ENCODE results near the gene GLCCI1.
"Not testable (repeated sequence)": the region's sequence is repeated elsewhere in the genome, so short reads cannot be mapped to it uniquely, and the experiment has no call there.

Gene GLCCI1

GRCh38 chr7:8085420-8085819 lies 116.8 kb downstream of the GLCCI1 start:
- no peak for TF ChIP-seq CTCF (IDR thresholded peaks at IDR 0.05; ENCODE audit: low read depth, low read length)
- Histone ChIP-seq H3K27me3 (ENCODE audit: insufficient read depth, low read depth, severe bottlenecking) (no peaks in the 10 kb centered on the region), H3K9me3 (ENCODE audit: severe bottlenecking) (no peaks in the 10 kb centered on the region), H3K4me3 (ENCODE audit: low read depth, low read length) (no peak overlapping the region), H3K27ac (no peak overlapping the region), H3K36me3 (peaks cover 4% of the 10 kb centered on the region)
- DNase-seq, result no peak

- no peaks in the 10 kb centered on the region for H3K27me3 ChIP-seq (ENCODE audit: insufficient read depth, low read depth, severe bottlenecking)
- H3K9me3 ChIP-seq (ENCODE audit: severe bottlenecking), result no peaks in the 10 kb centered on the region
- DNase-seq, result no peak
- no peak overlapping the region for H3K4me3 ChIP-seq (ENCODE audit: low read depth, low read length)
- TF ChIP-seq CTCF (IDR thresholded peaks at IDR 0.05; ENCODE audit: low read depth, low read length), result no peak
- peaks cover 4% of the 10 kb centered on the region for H3K36me3 ChIP-seq
- H3K27ac ChIP-seq, result no peak overlapping the region
These were observed 117.6 kb downstream of the GLCCI1 start for GRCh38 chr7:8086239-8086638.

GRCh38 chr7:8089036-8089780 lies 120.6 kb downstream of the GLCCI1 start:
- TF ChIP-seq CTCF (IDR thresholded peaks at IDR 0.05; ENCODE audit: low read depth, low read length), result no peak
- no peaks in the 10 kb centered on the region for H3K9me3 ChIP-seq (ENCODE audit: severe bottlenecking)
- H3K27me3 ChIP-seq (ENCODE audit: insufficient read depth, low read depth, severe bottlenecking), result no peaks in the 10 kb centered on the region
- no peak overlapping the region for H3K4me3 ChIP-seq (ENCODE audit: low read depth, low read length)
- H3K27ac ChIP-seq, result no peak overlapping the region
- peaks cover 4% of the 10 kb centered on the region for H3K36me3 ChIP-seq
- DNase-seq, result no peak

- no peak for TF ChIP-seq CTCF (IDR thresholded peaks at IDR 0.05; ENCODE audit: low read depth, low read length)
- no peak overlapping the region for H3K27ac ChIP-seq
- H3K4me3 ChIP-seq (ENCODE audit: low read depth, low read length), result no peak overlapping the region
- no peaks in the 10 kb centered on the region for H3K9me3 ChIP-seq (ENCODE audit: severe bottlenecking)
- H3K27me3 ChIP-seq (ENCODE audit: insufficient read depth, low read depth, severe bottlenecking), result no peaks in the 10 kb centered on the region
- no peak for DNase-seq
- no peaks in the 10 kb centered on the region for H3K36me3 ChIP-seq
These were observed 123.5 kb downstream of the GLCCI1 start for GRCh38 chr7:8092140-8092539.

- Histone ChIP-seq H3K27me3 (ENCODE audit: insufficient read depth, low read depth, severe bottlenecking) (no peaks in the 10 kb centered on the region), H3K9me3 (ENCODE audit: severe bottlenecking) (no peaks in the 10 kb centered on the region), H3K36me3 (no peaks in the 10 kb centered on the region), H3K27ac (no peak overlapping the region), H3K4me3 (ENCODE audit: low read depth, low read length) (no peak overlapping the region)
- DNase-seq, result no peak
- TF ChIP-seq CTCF (IDR thresholded peaks at IDR 0.05; ENCODE audit: low read depth, low read length), result no peak
These were observed 125.9 kb downstream of the GLCCI1 start for GRCh38 chr7:8094164-8095140.

GRCh38 chr7:8101292-8101691 lies 132.7 kb downstream of the GLCCI1 start:
- H3K36me3 ChIP-seq; H3K9me3 ChIP-seq (ENCODE audit: severe bottlenecking); H3K27ac ChIP-seq; H3K27me3 ChIP-seq (ENCODE audit: insufficient read depth, low read depth, severe bottlenecking); DNase-seq; H3K4me3 ChIP-seq (ENCODE audit: low read depth, low read length): not testable (repeated sequence)
